GM12891 (cell line): ENCODE results near the gene PLEKHA5.

Source experiments
- PAX5 ChIP-seq: IDR thresholded peaks from 2 replicates; pipeline ENCODE4 v1.6.1; 2011; ENCODE audit warnings: low read length, moderate library complexity, mild to moderate bottlenecking; ENCODE audit not compliant: insufficient read depth, severe bottlenecking
- POLR2A ChIP-seq: IDR thresholded peaks from 2 replicates; pipeline ENCODE4 v1.6.1; 2011; ENCODE audit warnings: low read depth, low read length, control low read depth
- POLR2AphosphoS5 ChIP-seq: IDR thresholded peaks from 2 replicates; pipeline ENCODE4 v1.6.1; 2011; ENCODE audit warnings: low read depth, low read length, control low read depth
- POU2F2 ChIP-seq: IDR thresholded peaks from 2 replicates; pipeline ENCODE4 v1.6.1; 2011; ENCODE audit warnings: low read depth, mild to moderate bottlenecking, control low read depth, low read length, moderate library complexity
- TAF1 ChIP-seq: IDR thresholded peaks from 2 replicates; pipeline ENCODE4 v1.6.1; 2011; ENCODE audit warnings: low read depth, low read length, control low read depth

- TF ChIP-seq POLR2A (no peak), POLR2AphosphoS5 (no peak), TAF1 (no peak), POU2F2 (no peak), PAX5 (no peak)
Observed at GRCh38 chr12:19387161-19387560, 257.6 kb downstream of the PLEKHA5 start.
